ENCODE measurements around the gene TAPBP. TPM values are rescaled to one million over a fixed set of nuclear protein-coding genes. Genes with fewer than 3 reads are reported as not detected.
A peak's percentile ranks its signal among the peaks of the same experiment; 100 is the strongest.
"Not testable (repeated sequence)": the region's sequence is repeated elsewhere in the genome, so short reads cannot be mapped to it uniquely, and the experiment has no call there.

TAPBP gene
- total RNA-seq, 1 donor from 2014 or later = 1.7 TPM

- DNase-seq (ENCODE audit: low spot score) = peak; percentile 29
- Mint-ChIP-seq H3K9me3 (no peaks in the 10 kb centered on the region), H3K36me3 (peaks cover 19% of the 10 kb centered on the region), H3K4me1 (peaks cover 39% of the 10 kb centered on the region), H3K27me3 (ENCODE audit: insufficient read depth, low read depth) (peaks cover 5% of the 10 kb centered on the region), H3K4me3 (peak overlapping the region; percentile 88), H3K27ac (no peak overlapping the region)
- Histone ChIP-seq H3K79me2 (ENCODE audit: low read depth) (peaks cover 33% of the 10 kb centered on the region), H3K27ac (no peak overlapping the region), H4K20me1 (ENCODE audit: low read depth) (peaks cover 60% of the 10 kb centered on the region), H3K36me3 (peaks cover 8% of the 10 kb centered on the region), H3K4me2 (peak overlapping the region; percentile 98), H2AFZ (replicated peaks) (no peak overlapping the region), H3K27me3 (no peaks in the 10 kb centered on the region), H3K4me3 (peak overlapping the region; percentile 57), H3K9me3 (ENCODE audit: low read depth) (no peaks in the 10 kb centered on the region), H3F3A (ENCODE audit: low read depth) (peaks cover 59% of the 10 kb centered on the region), H3K9ac (no peak overlapping the region), H3K4me1 (peaks cover 38% of the 10 kb centered on the region)
- TF ChIP-seq CTCF (IDR thresholded peaks at IDR 0.05) = no peak
- TF ChIP-seq EZH2phosphoT487 (IDR thresholded peaks at IDR 0.05) = no peak
- TF ChIP-seq EZH2 (IDR thresholded peaks at IDR 0.05) = no peak
Observed at GRCh38 chr6:33277663-33278391, 36.1 kb downstream of the TAPBP start.

GRCh38 chr6:33276864-33277662 lies 36.8 kb downstream of the TAPBP start, which contains the start of gene B3GALT4:
Gene B3GALT4 (plus strand): TSS chr6:33277123. CDS start chr6:33277420, 297 bp downstream.
- Histone ChIP-seq H3K4me2 (peak within 1 kb of the TSS; percentile 98), H3K27me3 (no peaks in the 10 kb centered on the region), H3K4me3 (peak within 1 kb of the TSS; percentile 57), H3K9ac (no peak within 1 kb of the TSS), H3K36me3 (peaks cover 8% of the 10 kb centered on the region), H3K79me2 (ENCODE audit: low read depth) (peaks cover 40% of the 10 kb centered on the region), H2AFZ (replicated peaks) (no peak within 1 kb of the TSS), H4K20me1 (ENCODE audit: low read depth) (peaks cover 68% of the 10 kb centered on the region), H3K4me1 (peaks cover 42% of the 10 kb centered on the region), H3F3A (ENCODE audit: low read depth) (peaks cover 67% of the 10 kb centered on the region), H3K27ac (peak within 1 kb of the TSS; percentile 23), H3K9me3 (ENCODE audit: low read depth) (no peaks in the 10 kb centered on the region)
- Mint-ChIP-seq H3K4me3 (peak within 1 kb of the TSS; percentile 88), H3K27me3 (ENCODE audit: insufficient read depth, low read depth) (peaks cover 5% of the 10 kb centered on the region), H3K36me3 (peaks cover 24% of the 10 kb centered on the region), H3K9me3 (no peaks in the 10 kb centered on the region), H3K4me1 (peaks cover 45% of the 10 kb centered on the region), H3K27ac (peak within 1 kb of the TSS; percentile 32)
- peak; percentile 93 for DNase-seq (ENCODE audit: low spot score)
- TF ChIP-seq EZH2 (IDR thresholded peaks at IDR 0.05) (no peak), EZH2phosphoT487 (IDR thresholded peaks at IDR 0.05) (no peak), CTCF (IDR thresholded peaks at IDR 0.05) (peak; percentile 59)

- Histone ChIP-seq H3K36me3 (peaks cover 8% of the 10 kb centered on the region), H2AFZ (replicated peaks) (no peak overlapping the region), H3K79me2 (ENCODE audit: low read depth) (peaks cover 42% of the 10 kb centered on the region), H3K27ac (peak overlapping the region; percentile 23), H3K9me3 (ENCODE audit: low read depth) (no peaks in the 10 kb centered on the region), H3F3A (ENCODE audit: low read depth) (peaks cover 69% of the 10 kb centered on the region), H3K9ac (no peak overlapping the region), H3K4me2 (peak overlapping the region; percentile 98), H3K27me3 (no peaks in the 10 kb centered on the region), H4K20me1 (ENCODE audit: low read depth) (peaks cover 68% of the 10 kb centered on the region), H3K4me3 (peak overlapping the region; percentile 57), H3K4me1 (peaks cover 42% of the 10 kb centered on the region)
- peak overlapping the region; percentile 86 for H3K4me3 Mint-ChIP-seq
- no peak for DNase-seq (ENCODE audit: low spot score)
- peaks cover 24% of the 10 kb centered on the region for H3K36me3 Mint-ChIP-seq
- TF ChIP-seq CTCF (IDR thresholded peaks at IDR 0.05) (no peak), EZH2 (IDR thresholded peaks at IDR 0.05) (no peak), EZH2phosphoT487 (IDR thresholded peaks at IDR 0.05) (no peak)
- peak overlapping the region; percentile 32 for H3K27ac Mint-ChIP-seq
- H3K4me1 Mint-ChIP-seq = peaks cover 45% of the 10 kb centered on the region
- H3K9me3 Mint-ChIP-seq = no peaks in the 10 kb centered on the region
- peaks cover 7% of the 10 kb centered on the region for H3K27me3 Mint-ChIP-seq (ENCODE audit: insufficient read depth, low read depth)
Observed at GRCh38 chr6:33276581-33276863, 37.4 kb downstream of the TAPBP start.

GRCh38 chr6:33275795-33276580 lies 37.9 kb downstream of the TAPBP start:
- peaks cover 68% of the 10 kb centered on the region for H4K20me1 ChIP-seq (ENCODE audit: low read depth)
- Mint-ChIP-seq H3K36me3 (peaks cover 24% of the 10 kb centered on the region), H3K4me3 (peak overlapping the region; percentile 86), H3K4me1 (peaks cover 45% of the 10 kb centered on the region)
- peaks cover 42% of the 10 kb centered on the region for H3K4me1 ChIP-seq
- not testable (repeated sequence) for H3K27ac Mint-ChIP-seq; H3K9ac ChIP-seq; DNase-seq (ENCODE audit: low spot score); H2AFZ ChIP-seq (replicated peaks); H3K9me3 ChIP-seq (ENCODE audit: low read depth); H3K27me3 ChIP-seq; H3K36me3 ChIP-seq; H3K9me3 Mint-ChIP-seq; H3K27me3 Mint-ChIP-seq (ENCODE audit: insufficient read depth, low read depth)
- H3K79me2 ChIP-seq (ENCODE audit: low read depth) = peaks cover 45% of the 10 kb centered on the region
- peak overlapping the region; percentile 83 for H3K4me3 ChIP-seq
- H3K27ac ChIP-seq = peak overlapping the region; percentile 23
- peaks cover 69% of the 10 kb centered on the region for H3F3A ChIP-seq (ENCODE audit: low read depth)
- peak overlapping the region; percentile 98 for H3K4me2 ChIP-seq

Data from neural progenitor cell (in vitro differentiated cells).